ENCODE results near the gene SHISA5.
A peak's percentile ranks its signal among the peaks of the same experiment; 100 is the strongest.

The SHISA5 gene

GRCh38 chr3:48501196-48501595 lies 2.8 kb downstream of the SHISA5 start:
- ATAC-seq, result no peak
- TF ChIP-seq RARB (CRISPR knock-in tag; IDR thresholded peaks at IDR 0.05), result no peak
- TF ChIP-seq TSHZ2 (CRISPR knock-in tag; IDR thresholded peaks at IDR 0.05), result no peak
- TF ChIP-seq TOX (CRISPR knock-in tag; IDR thresholded peaks at IDR 0.05; ENCODE audit: borderline replicate concordance), result no peak
- no peak for TF ChIP-seq ARNTL (CRISPR knock-in tag; IDR thresholded peaks at IDR 0.05; ENCODE audit: borderline replicate concordance, low read depth)
- TF ChIP-seq ZFP30 (CRISPR knock-in tag; IDR thresholded peaks at IDR 0.05), result no peak
- TF ChIP-seq ESRRG (CRISPR knock-in tag; IDR thresholded peaks at IDR 0.05), result no peak
- TF ChIP-seq ZFP3 (CRISPR knock-in tag; IDR thresholded peaks at IDR 0.05), result no peak

- TF ChIP-seq TSHZ2 (CRISPR knock-in tag; IDR thresholded peaks at IDR 0.05) (no peak), GLIS3 (CRISPR knock-in tag; IDR thresholded peaks at IDR 0.05) (no peak), ESRRG (CRISPR knock-in tag; IDR thresholded peaks at IDR 0.05) (no peak), ZNF8 (CRISPR knock-in tag; IDR thresholded peaks at IDR 0.05) (no peak), CSDC2 (CRISPR knock-in tag; IDR thresholded peaks at IDR 0.05) (no peak), SNAI2 (CRISPR knock-in tag; IDR thresholded peaks at IDR 0.05) (no peak), ZFP3 (CRISPR knock-in tag; IDR thresholded peaks at IDR 0.05) (no peak), ARNTL (CRISPR knock-in tag; IDR thresholded peaks at IDR 0.05; ENCODE audit: borderline replicate concordance, low read depth) (no peak), PATZ1 (CRISPR knock-in tag; IDR thresholded peaks at IDR 0.05; ENCODE audit: borderline replicate concordance) (no peak)
- ATAC-seq, result no peak
Observed at GRCh38 chr3:48500656-48501055, 3.3 kb downstream of the SHISA5 start.

GRCh38 chr3:48493203-48493501 lies 10.8 kb downstream of the SHISA5 start:
- ATAC-seq, result no peak
- TF ChIP-seq TOX (CRISPR knock-in tag; IDR thresholded peaks at IDR 0.05; ENCODE audit: borderline replicate concordance) (no peak), ZFP3 (CRISPR knock-in tag; IDR thresholded peaks at IDR 0.05) (no peak), ZNF8 (CRISPR knock-in tag; IDR thresholded peaks at IDR 0.05) (no peak), ISL1 (CRISPR knock-in tag; IDR thresholded peaks at IDR 0.05) (no peak), TSHZ2 (CRISPR knock-in tag; IDR thresholded peaks at IDR 0.05) (no peak), CSDC2 (CRISPR knock-in tag; IDR thresholded peaks at IDR 0.05) (no peak)

- ATAC-seq, result peak; percentile 27; the same call in 2 of the 3 replicates
- no peak for TF ChIP-seq RARB (CRISPR knock-in tag; IDR thresholded peaks at IDR 0.05)
- peak; percentile 35; the same call in 1 of the 2 replicates for TF ChIP-seq ISL1 (CRISPR knock-in tag; IDR thresholded peaks at IDR 0.05)
Observed at GRCh38 chr3:48492461-48493202, 11.3 kb downstream of the SHISA5 start.

GRCh38 chr3:48486952-48487351 lies 17.0 kb downstream of the SHISA5 start:
- ATAC-seq, result no peak
- TF ChIP-seq ARNTL (CRISPR knock-in tag; IDR thresholded peaks at IDR 0.05; ENCODE audit: borderline replicate concordance, low read depth) (no peak), PPARA (CRISPR knock-in tag; IDR thresholded peaks at IDR 0.05; ENCODE audit: borderline replicate concordance) (no peak), GLIS3 (CRISPR knock-in tag; IDR thresholded peaks at IDR 0.05) (no peak), RARB (CRISPR knock-in tag; IDR thresholded peaks at IDR 0.05) (no peak), ZNF70 (CRISPR knock-in tag; IDR thresholded peaks at IDR 0.05) (no peak), ZC3H10 (CRISPR knock-in tag; IDR thresholded peaks at IDR 0.05) (no peak), CSRNP3 (CRISPR knock-in tag; IDR thresholded peaks at IDR 0.05) (no peak), POU6F1 (CRISPR knock-in tag; IDR thresholded peaks at IDR 0.05; ENCODE audit: borderline replicate concordance, low read depth) (no peak), ZFP30 (CRISPR knock-in tag; IDR thresholded peaks at IDR 0.05) (no peak), OSR1 (CRISPR knock-in tag; IDR thresholded peaks at IDR 0.05) (no peak)

All from SK-N-SH treated with all-trans-retinoic acid at 6 μM for 48 hours (cell line).